ENCODE measurements around the gene JAKMIP1. TPM values are rescaled to one million over a fixed set of nuclear protein-coding genes. Genes with fewer than 3 reads are reported as not detected.

Gene JAKMIP1
- total RNA-seq, 1 experiment from 2014 or later, result not detected

GRCh38 chr4:6023731-6024130 lies 176.6 kb downstream of the JAKMIP1 start:
- H3K4me1 ChIP-seq (replicated peaks; ENCODE audit: insufficient read depth), result no peaks in the 10 kb centered on the region
- no TSS peak for BruUV-seq (replicated peaks)
- no peaks in the 10 kb centered on the region for H3K36me3 ChIP-seq (ENCODE audit: low read depth)
- no peaks in the 10 kb centered on the region for H3K9me3 ChIP-seq (ENCODE audit: insufficient read depth, low read depth)
- CTCF ChIA-PET, result interaction anchor here (0.6 kb wide), 1 partner anchor 88 kb away, joined by 3 read pairs; no protein-coding TSS in a partner anchor
- H3K79me2 ChIP-seq (ENCODE audit: low read depth), result no peaks in the 10 kb centered on the region
- no peak overlapping the region for H2AFZ ChIP-seq
- TF ChIP-seq CTCF (conservative IDR thresholded peaks at IDR 0.05) (no peak), EZH2 (IDR thresholded peaks at IDR 0.05; ENCODE audit: low read depth) (no peak)
- H3K9me2 ChIP-seq (ENCODE audit: insufficient read depth), result no peaks in the 10 kb centered on the region
- H4K20me1 ChIP-seq (ENCODE audit: insufficient read depth), result no peaks in the 10 kb centered on the region
- H3K4me2 ChIP-seq, result no peak overlapping the region
- peaks cover 86% of the 10 kb centered on the region for H3K27me3 ChIP-seq (ENCODE audit: insufficient read depth, low read depth)
- H3F3A ChIP-seq (ENCODE audit: insufficient read depth, low read depth), result no peaks in the 10 kb centered on the region
- H3K4me3 ChIP-seq, result no peak overlapping the region
- POLR2A ChIA-PET (ENCODE audit: unreplicated experiment), result no interaction called here
- H3K27ac ChIP-seq, result no peak overlapping the region
- peak in 1 of 2 experiments; percentile 37 for DNase-seq
- intact Hi-C loops (cut with micrococcal nuclease; ENCODE audit: unreplicated experiment), result no loop called here

GRCh38 chr4:6022607-6023288 lies 177.6 kb downstream of the JAKMIP1 start:
- no peaks in the 10 kb centered on the region for H3F3A ChIP-seq (ENCODE audit: insufficient read depth, low read depth)
- no peaks in the 10 kb centered on the region for H3K79me2 ChIP-seq (ENCODE audit: low read depth)
- no peak for DNase-seq
- ChIA-PET CTCF (no interaction called here), POLR2A (ENCODE audit: unreplicated experiment) (no interaction called here)
- no peak overlapping the region for H3K4me3 ChIP-seq
- intact Hi-C loops (cut with micrococcal nuclease; ENCODE audit: unreplicated experiment), result no loop called here
- H3K4me2 ChIP-seq, result no peak overlapping the region
- no peaks in the 10 kb centered on the region for H3K9me3 ChIP-seq (ENCODE audit: insufficient read depth, low read depth)
- no peaks in the 10 kb centered on the region for H3K9me2 ChIP-seq (ENCODE audit: insufficient read depth)
- no peak overlapping the region for H2AFZ ChIP-seq
- no TSS peak for BruUV-seq (replicated peaks)
- H4K20me1 ChIP-seq (ENCODE audit: insufficient read depth), result no peaks in the 10 kb centered on the region
- no peak overlapping the region for H3K27ac ChIP-seq
- H3K27me3 ChIP-seq (ENCODE audit: insufficient read depth, low read depth), result peaks cover 76% of the 10 kb centered on the region
- H3K4me1 ChIP-seq (replicated peaks; ENCODE audit: insufficient read depth), result no peaks in the 10 kb centered on the region
- no peak for TF ChIP-seq EZH2 (IDR thresholded peaks at IDR 0.05; ENCODE audit: low read depth)
- H3K36me3 ChIP-seq (ENCODE audit: low read depth), result no peaks in the 10 kb centered on the region

GRCh38 chr4:6021831-6022606 lies 178.3 kb downstream of the JAKMIP1 start:
- Histone ChIP-seq H2AFZ (no peak overlapping the region), H3K4me2 (no peak overlapping the region), H3K9me3 (ENCODE audit: insufficient read depth, low read depth) (no peaks in the 10 kb centered on the region), H3K27me3 (ENCODE audit: insufficient read depth, low read depth) (peaks cover 75% of the 10 kb centered on the region), H3K4me3 (no peak overlapping the region), H3K27ac (no peak overlapping the region), H3F3A (ENCODE audit: insufficient read depth, low read depth) (no peaks in the 10 kb centered on the region), H3K9me2 (ENCODE audit: insufficient read depth) (no peaks in the 10 kb centered on the region), H3K4me1 (replicated peaks; ENCODE audit: insufficient read depth) (no peaks in the 10 kb centered on the region), H3K79me2 (ENCODE audit: low read depth) (no peaks in the 10 kb centered on the region), H3K36me3 (ENCODE audit: low read depth) (no peaks in the 10 kb centered on the region), H4K20me1 (ENCODE audit: insufficient read depth) (no peaks in the 10 kb centered on the region)
- ChIA-PET CTCF (interaction anchor here (0.7 kb wide), 1 partner anchor 1738 kb away, joined by 3 read pairs; no protein-coding TSS in a partner anchor), POLR2A (ENCODE audit: unreplicated experiment) (no interaction called here)
- DNase-seq, result no peak
- intact Hi-C loops (cut with micrococcal nuclease; ENCODE audit: unreplicated experiment), result no loop called here
- TF ChIP-seq EZH2 (IDR thresholded peaks at IDR 0.05; ENCODE audit: low read depth), result no peak
- TF ChIP-seq CTCF (conservative IDR thresholded peaks at IDR 0.05), result no peak
- BruUV-seq (replicated peaks), result no TSS peak

Measured in PC-9 (cell line).